ENCODE results near the gene PLIN4.
"Not testable (repeated sequence)": the region's sequence is repeated elsewhere in the genome, so short reads cannot be mapped to it uniquely, and the experiment has no call there.

Gene PLIN4, protein sequence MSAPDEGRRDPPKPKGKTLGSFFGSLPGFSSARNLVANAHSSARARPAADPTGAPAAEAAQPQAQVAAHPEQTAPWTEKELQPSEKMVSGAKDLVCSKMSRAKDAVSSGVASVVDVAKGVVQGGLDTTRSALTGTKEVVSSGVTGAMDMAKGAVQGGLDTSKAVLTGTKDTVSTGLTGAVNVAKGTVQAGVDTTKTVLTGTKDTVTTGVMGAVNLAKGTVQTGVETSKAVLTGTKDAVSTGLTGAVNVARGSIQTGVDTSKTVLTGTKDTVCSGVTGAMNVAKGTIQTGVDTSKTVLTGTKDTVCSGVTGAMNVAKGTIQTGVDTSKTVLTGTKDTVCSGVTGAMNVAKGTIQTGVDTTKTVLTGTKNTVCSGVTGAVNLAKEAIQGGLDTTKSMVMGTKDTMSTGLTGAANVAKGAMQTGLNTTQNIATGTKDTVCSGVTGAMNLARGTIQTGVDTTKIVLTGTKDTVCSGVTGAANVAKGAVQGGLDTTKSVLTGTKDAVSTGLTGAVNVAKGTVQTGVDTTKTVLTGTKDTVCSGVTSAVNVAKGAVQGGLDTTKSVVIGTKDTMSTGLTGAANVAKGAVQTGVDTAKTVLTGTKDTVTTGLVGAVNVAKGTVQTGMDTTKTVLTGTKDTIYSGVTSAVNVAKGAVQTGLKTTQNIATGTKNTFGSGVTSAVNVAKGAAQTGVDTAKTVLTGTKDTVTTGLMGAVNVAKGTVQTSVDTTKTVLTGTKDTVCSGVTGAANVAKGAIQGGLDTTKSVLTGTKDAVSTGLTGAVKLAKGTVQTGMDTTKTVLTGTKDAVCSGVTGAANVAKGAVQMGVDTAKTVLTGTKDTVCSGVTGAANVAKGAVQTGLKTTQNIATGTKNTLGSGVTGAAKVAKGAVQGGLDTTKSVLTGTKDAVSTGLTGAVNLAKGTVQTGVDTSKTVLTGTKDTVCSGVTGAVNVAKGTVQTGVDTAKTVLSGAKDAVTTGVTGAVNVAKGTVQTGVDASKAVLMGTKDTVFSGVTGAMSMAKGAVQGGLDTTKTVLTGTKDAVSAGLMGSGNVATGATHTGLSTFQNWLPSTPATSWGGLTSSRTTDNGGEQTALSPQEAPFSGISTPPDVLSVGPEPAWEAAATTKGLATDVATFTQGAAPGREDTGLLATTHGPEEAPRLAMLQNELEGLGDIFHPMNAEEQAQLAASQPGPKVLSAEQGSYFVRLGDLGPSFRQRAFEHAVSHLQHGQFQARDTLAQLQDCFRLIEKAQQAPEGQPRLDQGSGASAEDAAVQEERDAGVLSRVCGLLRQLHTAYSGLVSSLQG (N-terminal part only)
- 0 to 0.35 reads per million in 2 donors for total RNA-seq

- DNase-seq, result no peak
Observed at GRCh38 chr19:4518345-4519171, at the start of gene PLIN4. TSS of gene PLIN4 (minus strand) at chr19:4518486. CDS start at chr19:4518272, 214 bp downstream.

GRCh38 chr19:4567584-4568071, 49.3 kb upstream of the PLIN4 start:
- DNase-seq, result peak; percentile 64

GRCh38 chr19:4566402-4567051, 48.2 kb upstream of the PLIN4 start:
- no peak for DNase-seq

DNA sequence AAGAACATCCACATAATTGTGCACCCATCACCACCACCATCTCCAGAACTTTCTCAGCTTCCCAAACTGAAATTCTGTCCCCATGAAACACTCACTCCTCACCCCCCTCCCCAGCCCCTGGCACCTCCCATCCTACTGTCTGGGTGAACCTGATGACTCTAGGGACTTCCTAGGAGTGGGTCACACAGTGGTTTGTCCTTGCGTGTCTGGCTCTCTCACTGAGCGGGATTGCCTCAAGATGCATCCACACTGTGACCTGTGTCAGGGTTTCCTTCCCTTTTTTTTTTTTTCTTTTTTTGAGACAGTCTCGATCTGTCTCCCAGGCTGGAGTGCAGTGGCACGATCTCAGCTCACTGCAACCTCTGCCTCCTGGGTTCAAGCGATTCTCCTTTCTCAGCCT, 45.3 kb upstream of the PLIN4 start:
- not testable (repeated sequence) for DNase-seq

- DNase-seq, result not testable (repeated sequence)
Observed at GRCh38 chr19:4562085-4562484, 43.8 kb upstream of the PLIN4 start.

- no peak for DNase-seq
Observed at GRCh38 chr19:4559569-4559968, 41.3 kb upstream of the PLIN4 start, which contains the start of gene SEMA6B. TSS of gene SEMA6B (minus strand) at chr19:4559684. CDS start at chr19:4558457, 1,227 bp downstream.

DNA sequence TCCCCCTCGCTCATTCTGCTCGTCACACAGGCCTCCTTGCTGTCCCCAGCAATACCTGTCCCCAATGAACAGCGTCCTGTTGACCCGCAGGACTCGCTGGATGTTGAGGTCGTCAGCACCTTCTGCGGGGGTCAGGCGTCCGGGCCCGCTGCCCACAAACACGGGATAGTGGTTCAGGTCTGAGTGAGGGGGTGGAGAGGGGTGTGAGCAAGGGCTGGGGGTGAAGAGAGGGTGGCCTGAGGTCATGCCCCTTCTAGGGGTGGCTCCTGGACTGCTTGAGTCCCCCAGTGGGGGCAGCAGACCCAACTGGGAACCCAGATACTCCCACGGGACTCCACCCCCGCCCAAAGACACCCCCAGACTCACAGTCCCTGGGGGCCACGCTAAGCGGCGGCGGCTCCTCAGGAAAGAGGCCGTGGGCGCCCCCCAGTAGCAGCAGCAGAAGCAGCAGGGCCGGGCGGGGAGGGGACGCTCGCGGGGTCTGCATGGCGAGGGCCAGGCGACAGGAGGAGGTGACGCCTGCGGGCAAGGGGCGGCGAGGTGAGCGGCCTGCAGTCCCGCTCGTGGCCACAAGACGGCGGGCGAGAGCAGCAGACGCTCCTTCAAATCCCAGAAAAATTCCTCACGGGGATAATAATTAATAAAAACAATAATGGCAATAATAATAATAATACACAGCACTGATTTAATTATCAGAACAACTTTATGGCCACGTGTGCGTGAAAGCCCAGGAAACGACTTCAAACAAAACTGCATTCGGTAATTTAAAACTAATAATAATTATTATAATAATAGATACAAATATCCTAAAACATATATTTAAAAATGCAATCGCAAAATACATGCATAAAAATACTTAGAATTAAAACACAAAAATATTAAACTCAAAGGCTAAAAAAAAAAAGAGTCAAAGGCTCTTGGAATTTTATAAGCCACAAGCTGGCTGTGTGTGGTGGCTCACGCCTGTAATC, 40.0 kb upstream of the PLIN4 start:
- peak; percentile 34 for DNase-seq

GRCh38 chr19:4557144-4557970, 39.1 kb upstream of the PLIN4 start:
- no peak for DNase-seq

DNA sequence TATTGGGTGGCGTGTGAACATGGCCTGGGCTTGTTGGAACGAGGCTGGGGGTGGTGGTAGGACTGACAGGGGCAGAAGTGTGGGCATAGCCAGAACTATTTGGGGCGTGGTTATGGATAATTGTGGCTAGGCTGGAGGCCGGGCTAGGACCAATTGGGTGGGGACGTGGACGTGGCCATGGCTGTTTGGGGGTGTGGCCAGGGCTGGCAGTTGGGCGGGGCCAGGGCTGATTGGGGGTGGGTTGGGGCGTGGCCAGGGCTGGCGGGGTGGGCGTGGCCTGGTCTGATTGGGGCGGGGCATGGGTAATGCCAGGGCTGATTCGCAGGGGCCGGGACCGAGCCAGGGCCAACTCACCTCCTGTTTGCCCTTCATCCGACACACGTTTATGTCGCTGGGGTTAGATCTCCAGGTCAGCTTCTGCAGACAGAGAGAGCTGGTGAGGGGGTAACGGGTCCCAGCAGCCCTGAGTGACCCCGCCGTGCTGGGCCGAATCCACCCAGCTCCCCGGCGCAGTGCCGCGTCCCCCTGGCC, 38.4 kb upstream of the PLIN4 start:
- no peak for DNase-seq

GRCh38 chr19:4555657-4556561, 37.6 kb upstream of the PLIN4 start:
- DNase-seq, result no peak

DNA sequence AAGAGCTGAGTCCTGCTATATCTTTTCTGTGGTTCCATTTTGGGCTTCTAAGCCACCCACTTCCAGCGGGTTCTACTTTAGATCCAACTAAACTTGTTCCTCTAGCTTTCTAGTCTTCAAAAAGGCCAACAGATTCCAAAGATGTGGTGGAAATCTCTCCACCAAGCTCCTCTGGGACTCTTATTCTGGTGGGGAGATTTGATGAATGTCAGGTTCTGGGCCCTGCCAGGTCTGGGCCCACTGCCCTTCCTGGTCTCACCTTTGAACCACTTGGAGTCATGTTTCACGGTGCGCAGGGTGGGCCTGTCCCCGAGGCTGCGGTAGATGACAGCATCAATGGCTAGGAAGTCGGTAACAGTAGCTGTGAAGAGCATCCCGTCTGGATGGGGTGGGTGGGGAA, 36.4 kb upstream of the PLIN4 start:
- no peak for DNase-seq

DNA sequence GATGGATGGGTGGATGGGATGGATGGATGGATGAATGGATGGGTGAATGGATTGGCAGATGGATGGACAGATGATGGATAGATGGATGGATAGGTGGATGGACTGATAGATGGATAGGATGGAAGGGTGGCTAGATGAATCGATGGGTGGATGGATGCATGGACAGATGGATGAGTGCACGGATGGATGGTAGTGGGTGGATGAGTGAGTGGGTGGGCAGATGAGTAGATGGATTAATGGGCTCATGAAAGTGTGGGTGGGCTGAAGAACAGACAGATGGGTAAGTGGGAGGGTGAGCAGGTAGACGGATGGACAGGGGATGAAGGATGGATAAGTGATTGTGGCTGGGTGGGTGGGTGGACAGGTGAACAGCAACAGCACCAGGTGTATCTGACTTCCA, 35.5 kb upstream of the PLIN4 start:
- no peak for DNase-seq

DNA sequence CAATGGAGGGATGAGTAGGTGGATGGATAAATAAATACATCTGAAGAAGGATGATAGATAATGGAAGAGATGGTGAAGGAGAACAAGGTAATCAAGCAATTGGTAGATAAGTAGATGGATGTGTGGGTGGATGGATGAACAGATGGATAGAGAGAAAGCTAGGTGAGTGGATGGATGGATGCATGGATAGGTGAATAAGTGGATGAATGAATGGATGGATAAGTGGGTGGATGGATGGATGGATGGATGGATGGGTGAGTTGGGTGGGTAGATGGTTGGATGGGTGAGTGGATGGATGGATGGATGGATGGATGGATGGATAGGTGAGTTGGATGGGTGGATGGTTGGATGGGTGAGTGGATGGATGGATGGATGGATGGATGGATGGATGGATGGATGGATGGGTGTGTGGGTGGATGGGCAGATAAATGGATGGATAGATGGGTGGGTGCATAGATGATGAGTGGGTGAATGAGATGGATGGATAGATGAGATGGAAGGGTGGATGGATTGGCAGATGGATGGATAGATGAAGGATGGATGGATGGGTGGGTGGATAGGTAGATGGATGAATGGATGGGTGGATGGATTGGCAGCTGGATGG, 34.9 kb upstream of the PLIN4 start:
- no peak for DNase-seq

DNA sequence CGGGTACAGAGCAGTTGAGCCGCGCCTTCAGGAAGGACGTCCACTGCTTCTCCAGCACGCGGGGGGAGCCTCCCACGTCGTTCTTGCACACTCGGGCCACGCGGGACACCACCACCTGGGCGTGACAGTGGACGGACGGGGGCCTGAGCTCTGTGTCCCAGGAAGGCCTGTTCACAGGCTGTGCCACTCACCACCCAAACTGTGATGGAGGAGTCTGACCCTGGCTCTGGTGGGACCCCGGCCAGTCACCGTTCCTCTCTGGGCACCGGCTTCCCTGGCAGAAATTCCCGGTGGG, 34.2 kb upstream of the PLIN4 start:
- no peak for DNase-seq

GRCh38 chr19:4550479-4551050, 32.3 kb upstream of the PLIN4 start:
- DNase-seq, result no peak

GRCh38 chr19:4550018-4550417, 31.7 kb upstream of the PLIN4 start:
- no peak for DNase-seq

GRCh38 chr19:4548238-4548584, 29.9 kb upstream of the PLIN4 start:
- DNase-seq, result no peak
